Measurements from ENCODE around the gene TRPM5.

DNA sequence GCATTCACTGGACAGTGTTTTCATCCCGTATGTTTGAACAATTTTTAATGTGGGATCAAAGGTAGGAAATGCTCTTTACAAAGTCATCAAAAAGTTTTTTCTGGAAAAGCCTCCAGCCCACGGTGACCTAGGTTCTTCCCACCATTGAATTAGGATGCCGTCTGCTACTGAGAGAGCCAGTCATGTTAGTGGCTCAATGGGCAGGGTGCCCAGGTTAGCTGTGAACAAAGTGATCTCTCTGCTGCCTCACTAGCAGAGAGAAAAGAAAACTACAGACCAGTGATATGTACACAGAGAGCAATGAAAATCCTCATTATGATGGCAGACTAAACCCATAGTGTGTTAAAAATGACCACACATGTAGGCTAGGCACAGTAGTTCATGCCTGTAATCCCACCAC, 32.9 kb upstream of the TRPM5 start:
- TF ChIP-seq, protein P1, sequence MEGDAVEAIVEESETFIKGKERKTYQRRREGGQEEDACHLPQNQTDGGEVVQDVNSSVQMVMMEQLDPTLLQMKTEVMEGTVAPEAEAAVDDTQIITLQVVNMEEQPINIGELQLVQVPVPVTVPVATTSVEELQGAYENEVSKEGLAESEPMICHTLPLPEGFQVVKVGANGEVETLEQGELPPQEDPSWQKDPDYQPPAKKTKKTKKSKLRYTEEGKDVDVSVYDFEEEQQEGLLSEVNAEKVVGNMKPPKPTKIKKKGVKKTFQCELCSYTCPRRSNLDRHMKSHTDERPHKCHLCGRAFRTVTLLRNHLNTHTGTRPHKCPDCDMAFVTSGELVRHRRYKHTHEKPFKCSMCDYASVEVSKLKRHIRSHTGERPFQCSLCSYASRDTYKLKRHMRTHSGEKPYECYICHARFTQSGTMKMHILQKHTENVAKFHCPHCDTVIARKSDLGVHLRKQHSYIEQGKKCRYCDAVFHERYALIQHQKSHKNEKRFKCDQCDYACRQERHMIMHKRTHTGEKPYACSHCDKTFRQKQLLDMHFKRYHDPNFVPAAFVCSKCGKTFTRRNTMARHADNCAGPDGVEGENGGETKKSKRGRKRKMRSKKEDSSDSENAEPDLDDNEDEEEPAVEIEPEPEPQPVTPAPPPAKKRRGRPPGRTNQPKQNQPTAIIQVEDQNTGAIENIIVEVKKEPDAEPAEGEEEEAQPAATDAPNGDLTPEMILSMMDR (conservative IDR thresholded peaks at IDR 0.05; ENCODE audit: low read length), result no peak
- no peak for TF ChIP-seq EZH2phosphoT487 (IDR thresholded peaks at IDR 0.05; ENCODE audit: borderline replicate concordance, low read depth, low read length)

All from OCI-LY7 (cell line).